Keratinocyte (primary cell): ENCODE measurements around the gene RAC2. TPM values are rescaled to one million over a fixed set of nuclear protein-coding genes. Genes with fewer than 3 reads are reported as not detected.

Experiments
- DNase-seq: peaks from one replicate; pipeline ENCODE4 v3.0.0-alpha.2; 2011; ENCODE audit warnings: low read depth, missing footprints, low spot score
- FAIRE-seq: peaks from 2 replicates; lab custom pipeline; 2011; peaks lifted over from hg19 to GRCh38; lab: Jason Lieb, UNC
- H2AFZ ChIP-seq: 2 replicates; pipeline ENCODE4 v1.6.0; 2012; ENCODE audit warnings: low read length, control low read depth, inconsistent platforms; ENCODE audit not compliant: control insufficient read depth
- H3K27ac ChIP-seq: 2 replicates; pipeline ENCODE4 v1.5.1; 2011; ENCODE audit warnings: low read length; ENCODE audit not compliant: control insufficient read depth, insufficient read depth
- H3K27me3 ChIP-seq: 3 replicates; pipeline ENCODE4 v1.6.0; 2011; ENCODE audit warnings: low read length; ENCODE audit not compliant: control insufficient read depth, insufficient read depth; ENCODE audit errors: extremely low read depth
- H3K36me3 ChIP-seq, 2 experiments: 2 replicates in 1 of 2; 3 replicates in 1 of 2; pipeline ENCODE4 v1.5.1; 2011; ENCODE audit warnings: low read length in 2 of 2, mild to moderate bottlenecking in 1 of 2; ENCODE audit not compliant: control insufficient read depth in 2 of 2, insufficient read depth in 2 of 2; ENCODE audit errors: extremely low read depth in 1 of 2
- H3K4me1 ChIP-seq: 3 replicates; pipeline ENCODE4 v1.5.1; 2011; ENCODE audit warnings: low read length; ENCODE audit not compliant: control insufficient read depth, insufficient read depth; ENCODE audit errors: extremely low read depth
- H3K4me2 ChIP-seq: 3 replicates; pipeline ENCODE4 v1.6.0; 2011; ENCODE audit warnings: low read depth, low read length; ENCODE audit not compliant: control insufficient read depth, insufficient read depth; ENCODE audit errors: extremely low read depth
- H3K4me3 ChIP-seq, 3 experiments: fragments of 200-600 bp in 1 of 3; sonication (generic) in 1 of 3; 2 replicates in 2 of 3; 3 replicates in 1 of 3; pipeline ENCODE4 v1.5.1; 2011 to 2016; ENCODE audit warnings: low read length in 3 of 3, mild to moderate bottlenecking in 3 of 3, control low read depth in 2 of 3, inconsistent platforms in 1 of 3, low read depth in 1 of 3, mixed read lengths in 1 of 3, mixed run types in 1 of 3, moderate library complexity in 1 of 3; ENCODE audit not compliant: control insufficient read depth in 2 of 3, insufficient read depth in 2 of 3; ENCODE audit errors: extremely low read depth in 1 of 3
- H3K79me2 ChIP-seq: 2 replicates; pipeline ENCODE4 v1.6.0; 2012; ENCODE audit warnings: low read length; ENCODE audit not compliant: control insufficient read depth, insufficient read depth
- H3K9ac ChIP-seq: 3 replicates; pipeline ENCODE4 v1.6.0; 2011; ENCODE audit warnings: low read length; ENCODE audit not compliant: control insufficient read depth, insufficient read depth; ENCODE audit errors: extremely low read depth
- H3K9me1 ChIP-seq: 3 replicates; pipeline ENCODE4 v1.6.0; 2011; ENCODE audit warnings: low read length; ENCODE audit not compliant: control insufficient read depth, insufficient read depth; ENCODE audit errors: extremely low read depth
- H3K9me3 ChIP-seq: 2 replicates; pipeline ENCODE4 v1.5.1; 2012; ENCODE audit warnings: low read depth, low read length; ENCODE audit not compliant: control insufficient read depth
- H4K20me1 ChIP-seq: 3 replicates; pipeline ENCODE4 v1.6.0; 2011; ENCODE audit warnings: low read length; ENCODE audit not compliant: control insufficient read depth, insufficient read depth; ENCODE audit errors: extremely low read depth
- EZH2 ChIP-seq: IDR thresholded peaks from one replicate; pipeline ENCODE4 v1.6.1; 2012; ENCODE audit warnings: inconsistent platforms, mild to moderate bottlenecking, low read length, moderate library complexity
- dilution Hi-C: fragments of 300-500 bp; cut with MboI; formaldehyde crosslinking; loops from one replicate; pipeline ENCODE4 v1.7.0; 2020; ENCODE audit warnings: low sequenced_read_pairs; ENCODE audit not compliant: extremely low pct_ligation_motif_present
- polyA plus RNA-seq, 5 experiments: library from polyadenylated mRNA; depleted of rRNA in 3 of 5; stranded (reverse) in 3 of 5; stranded (forward) in 1 of 5; unstranded in 1 of 5; fragments of >200 nt; gene quantifications; 1 replicate in 1 of 5; 2 replicates in 3 of 5; 3 replicates in 1 of 5; pipeline versions ENCODE4 v1.2.1 to v1.2.3, GENCODE V29; 2011 to 2012; ENCODE audit warnings: missing spikeins in 2 of 5, low read depth in 1 of 5, low replicate concordance in 1 of 5
- TF ChIP-seq, protein P1 (sequence below), 3 experiments: IDR thresholded peaks in 1 of 3; conservative IDR thresholded peaks in 1 of 3; optimal IDR thresholded peaks in 1 of 3; 2 replicates in 2 of 3; 3 replicates in 1 of 3; pipeline versions ENCODE3 to v1.5.1; 2011; ENCODE audit warnings: low read length in 3 of 3, mild to moderate bottlenecking in 3 of 3, moderate library complexity in 2 of 3, control low read depth in 1 of 3, inconsistent platforms in 1 of 3; ENCODE audit not compliant: insufficient read depth in 2 of 3; ENCODE audit errors: extremely low read depth in 1 of 3

The RAC2 gene
- polyA plus RNA-seq, 1 donor (not counting 4 experiments of a cell fraction or from before 2014, with no cell fraction given) = 78.6 TPM

DNA sequence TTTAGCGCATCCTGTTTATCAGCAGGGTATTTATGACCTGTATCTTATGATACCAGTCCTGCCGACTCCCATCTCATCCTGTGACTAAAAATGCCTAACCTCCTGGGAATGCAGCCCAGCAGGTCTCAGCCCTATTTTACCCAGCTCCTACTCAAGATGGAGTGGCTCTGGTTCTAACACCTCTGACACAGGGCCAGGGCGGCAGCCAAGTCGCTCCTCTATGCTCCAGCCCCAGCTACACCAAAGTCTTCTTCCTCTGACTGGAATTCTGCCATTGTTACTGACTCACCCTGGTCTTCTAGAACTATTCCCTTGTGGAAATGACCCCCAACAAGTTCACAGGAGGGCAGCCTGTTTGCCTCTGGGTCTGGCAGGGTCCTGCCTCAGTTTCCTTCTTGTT, 48.1 kb downstream of the RAC2 start:
- H3K4me3 ChIP-seq = no peak overlapping the region

DNA sequence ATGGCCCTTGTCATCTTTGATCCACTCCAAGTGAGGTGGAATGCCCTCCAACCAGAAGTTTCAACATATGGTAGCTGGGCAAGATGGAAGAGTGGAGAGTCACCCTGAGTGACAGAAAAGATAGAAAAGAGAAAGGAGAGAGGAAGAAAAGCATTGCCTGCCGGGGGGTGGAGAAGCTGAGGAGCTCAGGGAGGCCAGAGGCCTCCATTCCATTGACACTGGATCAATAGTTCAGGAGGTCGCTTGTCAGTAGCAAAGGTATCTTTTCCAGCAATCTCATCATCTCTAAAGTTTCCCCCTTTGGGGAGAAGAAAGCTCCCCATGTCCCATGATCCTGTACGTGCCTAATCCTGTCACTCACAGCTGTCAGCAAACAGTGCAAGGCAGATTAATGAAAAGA, 49.3 kb downstream of the RAC2 start:
- H3K4me3 ChIP-seq = no peak overlapping the region
- no peaks in the 10 kb centered on the region for H3K9me3 ChIP-seq
- no peak overlapping the region for H3K9ac ChIP-seq
- H3K4me2 ChIP-seq = no peak overlapping the region
- no peaks in the 10 kb centered on the region for H3K9me1 ChIP-seq
- TF ChIP-seq, protein P1, sequence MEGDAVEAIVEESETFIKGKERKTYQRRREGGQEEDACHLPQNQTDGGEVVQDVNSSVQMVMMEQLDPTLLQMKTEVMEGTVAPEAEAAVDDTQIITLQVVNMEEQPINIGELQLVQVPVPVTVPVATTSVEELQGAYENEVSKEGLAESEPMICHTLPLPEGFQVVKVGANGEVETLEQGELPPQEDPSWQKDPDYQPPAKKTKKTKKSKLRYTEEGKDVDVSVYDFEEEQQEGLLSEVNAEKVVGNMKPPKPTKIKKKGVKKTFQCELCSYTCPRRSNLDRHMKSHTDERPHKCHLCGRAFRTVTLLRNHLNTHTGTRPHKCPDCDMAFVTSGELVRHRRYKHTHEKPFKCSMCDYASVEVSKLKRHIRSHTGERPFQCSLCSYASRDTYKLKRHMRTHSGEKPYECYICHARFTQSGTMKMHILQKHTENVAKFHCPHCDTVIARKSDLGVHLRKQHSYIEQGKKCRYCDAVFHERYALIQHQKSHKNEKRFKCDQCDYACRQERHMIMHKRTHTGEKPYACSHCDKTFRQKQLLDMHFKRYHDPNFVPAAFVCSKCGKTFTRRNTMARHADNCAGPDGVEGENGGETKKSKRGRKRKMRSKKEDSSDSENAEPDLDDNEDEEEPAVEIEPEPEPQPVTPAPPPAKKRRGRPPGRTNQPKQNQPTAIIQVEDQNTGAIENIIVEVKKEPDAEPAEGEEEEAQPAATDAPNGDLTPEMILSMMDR (optimal IDR thresholded peaks at IDR 0.05 in 1 of 3, IDR thresholded peaks at IDR 0.05 in 1 of 3, conservative IDR thresholded peaks at IDR 0.05 in 1 of 3; ENCODE audit: extremely low read depth in 1 of 3, insufficient read depth in 2 of 3, low read length in 3 of 3) = no peak
- TF ChIP-seq EZH2 = no peak
- H3K27me3 ChIP-seq = no peaks in the 10 kb centered on the region
- no peaks in the 10 kb centered on the region for H3K36me3 ChIP-seq
- H3K79me2 ChIP-seq = no peaks in the 10 kb centered on the region
- dilution Hi-C loops = no loop called here
- H4K20me1 ChIP-seq = no peaks in the 10 kb centered on the region
- no peak for DNase-seq
- no peak overlapping the region for H3K27ac ChIP-seq
- no peak for FAIRE-seq
- H3K4me1 ChIP-seq = peaks cover 43% of the 10 kb centered on the region
- no peak overlapping the region for H2AFZ ChIP-seq

More for the DNA sequence above, 48.1 kb downstream of the RAC2 start:
- DNase-seq = no peak
- Histone ChIP-seq H3K9me3 (no peaks in the 10 kb centered on the region), H3K79me2 (no peaks in the 10 kb centered on the region), H3K9me1 (no peaks in the 10 kb centered on the region), H3K27ac (peak overlapping the region; percentile 70), H3K4me2 (peak overlapping the region; percentile 17), H3K36me3 (no peaks in the 10 kb centered on the region), H3K9ac (no peak overlapping the region), H3K27me3 (no peaks in the 10 kb centered on the region), H2AFZ (no peak overlapping the region), H3K4me1 (peaks cover 37% of the 10 kb centered on the region), H4K20me1 (no peaks in the 10 kb centered on the region)
- peak; percentile 56 for FAIRE-seq
- TF ChIP-seq, protein P1 (optimal IDR thresholded peaks at IDR 0.05 in 1 of 3, IDR thresholded peaks at IDR 0.05 in 1 of 3, conservative IDR thresholded peaks at IDR 0.05 in 1 of 3; ENCODE audit: extremely low read depth in 1 of 3, insufficient read depth in 2 of 3, low read length in 3 of 3) = no peak
- TF ChIP-seq EZH2 = no peak
- dilution Hi-C loops = no loop called here
